ENCODE measurements around the gene MED29. TPM values are rescaled to one million over a fixed set of nuclear protein-coding genes. Genes with fewer than 3 reads are reported as not detected.

Gene MED29
- total and polyA plus RNA-seq, 2 of the 13 experiments (the other 11 are each of a cell fraction or from before 2014, with no cell fraction given) = 14.0 to 19.7 TPM

- TF ChIP-seq MTF2 (CRISPR knock-in tag; IDR thresholded peaks at IDR 0.05; ENCODE audit: borderline replicate concordance) (0 out of 2 replicates have a peak, but pooled peaks have one; percentile 10), IKZF1 (IDR thresholded peaks at IDR 0.05) (no peak), CENPT (CRISPR knock-in tag; IDR thresholded peaks at IDR 0.05; ENCODE audit: low read depth) (peak; percentile 44; the same call in 1 of the 2 replicates), REST (IDR thresholded peaks at IDR 0.05; ENCODE audit: borderline replicate concordance in 1 of 2, low read depth in 1 of 2, low read length in 2 of 2) (no peak), ERF (CRISPR knock-in tag; IDR thresholded peaks at IDR 0.05) (no peak), HIVEP1 (CRISPR knock-in tag; IDR thresholded peaks at IDR 0.05) (0 out of 2 replicates have a peak, but pooled peaks have one; percentile 46), MTERF4 (CRISPR knock-in tag; IDR thresholded peaks at IDR 0.05) (0 out of 2 replicates have a peak, but pooled peaks have one; percentile 12), PITX1 (CRISPR knock-in tag; IDR thresholded peaks at IDR 0.05) (no peak)
- Histone ChIP-seq H3K36me3 (replicated peaks in 1 of 2; ENCODE audit: control insufficient read depth in 1 of 2, insufficient read depth in 2 of 2, low read length in 2 of 2) (peaks cover 9 to 50% of the 10 kb centered on the region in 2 experiments), H3K4me2 (ENCODE audit: low read depth, low read length) (peak overlapping the region; percentile 75), H3K9me3 (ENCODE audit: low read length) (no peaks in the 10 kb centered on the region), H3K27ac (ENCODE audit: extremely low read length, insufficient read depth, low read length) (peak overlapping the region; percentile 86), H3K79me2 (ENCODE audit: insufficient read depth, low read length) (peaks cover 17% of the 10 kb centered on the region), H3K4me3 (replicated peaks in 1 of 3; ENCODE audit: insufficient read depth in 1 of 3, low read depth in 2 of 3, low read length in 3 of 3) (peak overlapping the region; percentile 71 to 95 (median 85)), H3K27me3 (ENCODE audit: control insufficient read depth in 1 of 2, insufficient read depth in 2 of 2, low read length in 2 of 2) (no peaks in the 10 kb centered on the region), H2AFZ (ENCODE audit: low read length) (no peak overlapping the region), H3K4me1 (ENCODE audit: insufficient read depth, low read length) (peaks cover 22% of the 10 kb centered on the region), H3K9ac (ENCODE audit: insufficient read depth, low read depth, low read length) (peak overlapping the region; percentile 95), H4K20me1 (ENCODE audit: insufficient read depth, low read length) (no peaks in the 10 kb centered on the region)
- ChIA-PET POLR2A (interaction anchor here (3.1 to 3.2 kb wide), 2 partner anchors 46 to 48 kb away, joined by 14 to 49 read pairs; partner anchors contain the start of genes RPS16 and SAMD4B), CTCF (ENCODE audit: low intra/inter-chr PET ratio, low total read pairs) (no interaction called here)
- WGBS (ENCODE audit: low lambda C conversion rate) = 74% methylated on average over 8 of the region's 13 CpGs
- intact Hi-C loops (cut with micrococcal nuclease; ENCODE audit: unreplicated experiment) (loop anchor here (1.0 kb wide), 1 partner anchor 8 kb away; no protein-coding TSS in a partner anchor), in situ Hi-C loops (cut with HindIII; ENCODE audit: extremely low pct_ligation_motif_present, low pct_unique_long_range_greater_than_20kb) (no loop called here)
- FAIRE-seq (no peak), DNase-seq (ENCODE audit: low spot score) (no peak), ATAC-seq (no peak)
- BruUV-seq (replicated peaks) = no TSS peak
Measured at GRCh38 chr19:39389631-39390414, 1.4 kb upstream of the MED29 start.

Data from HepG2 (cell line).